Tibial nerve (tissue), 4 donors: ENCODE results near the gene NUAK2. TPM values are rescaled to one million over a fixed set of nuclear protein-coding genes. Genes with fewer than 3 reads are reported as not detected.

Experiments
- DNase-seq, 2 donors: peaks; one replicate each; pipeline ENCODE4 v3.0.0-alpha.2; 2019; ENCODE audit warnings: low spot score in 2 of 2
- H3K27ac ChIP-seq, 4 donors: fragments of 200-600 bp; sonication (generic) in 3 of 4; one replicate each; pipeline ENCODE4 v1.5.1; 2017 to 2019; ENCODE audit warnings: mild to moderate bottlenecking in 1 of 4
- H3K27me3 ChIP-seq, 2 donors: fragments of 200-600 bp; sonication (generic) in 1 of 2; one replicate each; pipeline versions ENCODE4 v1.5.1 to v1.6.0; 2017 to 2019
- H3K36me3 ChIP-seq, 3 donors: fragments of 200-600 bp; sonication (generic); one replicate each; pipeline ENCODE4 v1.5.1; 2018 to 2019
- H3K4me1 ChIP-seq, 4 donors: fragments of 200-600 bp; sonication (generic) in 3 of 4; one replicate each; pipeline ENCODE4 v1.5.1; 2017 to 2019
- H3K4me3 ChIP-seq, 4 donors: fragments of 200-600 bp; sonication (generic) in 3 of 4; one replicate each; pipeline ENCODE4 v1.5.1; 2017 to 2019; ENCODE audit warnings: mild to moderate bottlenecking in 1 of 4, moderate library complexity in 1 of 4
- H3K9me3 ChIP-seq, 4 donors: fragments of 200-600 bp; sonication (generic) in 3 of 4; one replicate each; pipeline ENCODE4 v1.5.1; 2017 to 2019
- CTCF ChIP-seq, 5 experiments: fragments of 200-600 bp in 3 of 5; fragments of 450-650 bp in 2 of 5; sonication (generic) in 3 of 5; IDR thresholded peaks; one replicate each; pipeline ENCODE4 v1.5.1; 2016 to 2019; ENCODE audit warnings: antibody characterized with exemption in 5 of 5, mild to moderate bottlenecking in 3 of 5, moderate library complexity in 2 of 5
- EP300 ChIP-seq, 2 donors: sonication (generic); formaldehyde crosslinking; IDR thresholded peaks; one replicate each; pipeline ENCODE4 v1.6.1; 2017; ENCODE audit warnings: antibody characterized with exemption in 2 of 2, mild to moderate bottlenecking in 1 of 2
- POLR2A ChIP-seq, 2 donors: fragments of 450-650 bp; IDR thresholded peaks; one replicate each; pipeline ENCODE4 v1.6.1; 2017; ENCODE audit warnings: antibody characterized with exemption in 2 of 2, mild to moderate bottlenecking in 2 of 2, moderate library complexity in 2 of 2
- WGBS, 2 donors: methylation state at CpG; one replicate each; pipeline ENCODE4 v1.1.5; 2018; 5-methylcytosine and 5-hydroxymethylcytosine counted together
- total RNA-seq, 4 donors: library from RNA; depleted of rRNA; stranded (reverse); fragments of >200 nt; gene quantifications; one replicate each; pipeline ENCODE4 v1.1.0, GENCODE V29; 2016

NUAK2 gene
- total RNA-seq, 4 donors from 2014 or later, result 0.60 to 5.3 (median 2.7) TPM

GRCh38 chr1:205268846-205269680, 52.5 kb downstream of the NUAK2 start:
- 94 to 97% methylated on average over 32 to 48 of the region's 48 CpGs for WGBS, 2 donors
- H3K27ac ChIP-seq, result no peak overlapping the region
- no peak overlapping the region for H3K4me3 ChIP-seq
- H3K9me3 ChIP-seq, result no peaks in the 10 kb centered on the region
- peaks cover 0 to 35% (median 0%) of the 10 kb centered on the region in 3 donors for H3K36me3 ChIP-seq
- H3K4me1 ChIP-seq, result peaks cover 0 to 39% (median 0%) of the 10 kb centered on the region in 4 donors
- no peak for TF ChIP-seq POLR2A (IDR thresholded peaks at IDR 0.05)
- no peak for TF ChIP-seq CTCF (IDR thresholded peaks at IDR 0.05)
- no peak for TF ChIP-seq EP300 (IDR thresholded peaks at IDR 0.05)
- H3K27me3 ChIP-seq, result no peaks in the 10 kb centered on the region
- DNase-seq, result no peak

- WGBS, 2 donors, result 78 to 80% methylated on average over 8 of the region's 8 CpGs
Observed at GRCh38 chr1:205267306-205267902, 54.1 kb downstream of the NUAK2 start.

GRCh38 chr1:205266611-205267305, 54.8 kb downstream of the NUAK2 start:
- H3K4me3 ChIP-seq, result no peak overlapping the region
- WGBS, 2 donors, result 80 to 82% methylated on average over 10 of the region's 10 CpGs
- TF ChIP-seq POLR2A (IDR thresholded peaks at IDR 0.05) (no peak), EP300 (IDR thresholded peaks at IDR 0.05) (no peak), CTCF (IDR thresholded peaks at IDR 0.05) (no peak)
- H3K27ac ChIP-seq, result no peak overlapping the region
- H3K27me3 ChIP-seq, result no peaks in the 10 kb centered on the region
- H3K4me1 ChIP-seq, result peaks cover 0 to 39% (median 0%) of the 10 kb centered on the region in 4 donors
- H3K36me3 ChIP-seq, result peaks cover 0 to 25% (median 0%) of the 10 kb centered on the region in 3 donors
- H3K9me3 ChIP-seq, result no peaks in the 10 kb centered on the region
- DNase-seq, result no peak

More at GRCh38 chr1:205267306-205267902, 54.1 kb downstream of the NUAK2 start:
- Histone ChIP-seq H3K4me1 (peaks cover 0 to 34% (median 0%) of the 10 kb centered on the region in 4 donors), H3K9me3 (no peaks in the 10 kb centered on the region), H3K27me3 (no peaks in the 10 kb centered on the region), H3K36me3 (peaks cover 0 to 32% (median 0%) of the 10 kb centered on the region in 3 donors), H3K27ac (no peak overlapping the region), H3K4me3 (no peak overlapping the region)
- TF ChIP-seq POLR2A (IDR thresholded peaks at IDR 0.05) (no peak), CTCF (IDR thresholded peaks at IDR 0.05) (no peak), EP300 (IDR thresholded peaks at IDR 0.05) (no peak)
- no peak for DNase-seq

- Histone ChIP-seq H3K36me3 (peaks cover 0 to under 1% (median 0%) of the 10 kb centered on the region in 3 donors), H3K27ac (no peak overlapping the region), H3K27me3 (no peaks in the 10 kb centered on the region), H3K9me3 (no peaks in the 10 kb centered on the region), H3K4me1 (peaks cover 0 to 47% (median 0%) of the 10 kb centered on the region in 4 donors), H3K4me3 (no peak overlapping the region)
- no peak for DNase-seq
- WGBS, 2 donors, result 86 to 89% methylated on average over 2 of the region's 2 CpGs
- TF ChIP-seq EP300 (IDR thresholded peaks at IDR 0.05) (no peak), CTCF (IDR thresholded peaks at IDR 0.05) (no peak), POLR2A (IDR thresholded peaks at IDR 0.05) (no peak)
Observed at GRCh38 chr1:205263580-205264190, 57.9 kb downstream of the NUAK2 start.
